ENCODE results near the gene NKIRAS2. TPM values are rescaled to one million over a fixed set of nuclear protein-coding genes. Genes with fewer than 3 reads are reported as not detected.

Gene NKIRAS2
- total RNA-seq, result 52.5 and 74.7 TPM in 2 replicates

DNA sequence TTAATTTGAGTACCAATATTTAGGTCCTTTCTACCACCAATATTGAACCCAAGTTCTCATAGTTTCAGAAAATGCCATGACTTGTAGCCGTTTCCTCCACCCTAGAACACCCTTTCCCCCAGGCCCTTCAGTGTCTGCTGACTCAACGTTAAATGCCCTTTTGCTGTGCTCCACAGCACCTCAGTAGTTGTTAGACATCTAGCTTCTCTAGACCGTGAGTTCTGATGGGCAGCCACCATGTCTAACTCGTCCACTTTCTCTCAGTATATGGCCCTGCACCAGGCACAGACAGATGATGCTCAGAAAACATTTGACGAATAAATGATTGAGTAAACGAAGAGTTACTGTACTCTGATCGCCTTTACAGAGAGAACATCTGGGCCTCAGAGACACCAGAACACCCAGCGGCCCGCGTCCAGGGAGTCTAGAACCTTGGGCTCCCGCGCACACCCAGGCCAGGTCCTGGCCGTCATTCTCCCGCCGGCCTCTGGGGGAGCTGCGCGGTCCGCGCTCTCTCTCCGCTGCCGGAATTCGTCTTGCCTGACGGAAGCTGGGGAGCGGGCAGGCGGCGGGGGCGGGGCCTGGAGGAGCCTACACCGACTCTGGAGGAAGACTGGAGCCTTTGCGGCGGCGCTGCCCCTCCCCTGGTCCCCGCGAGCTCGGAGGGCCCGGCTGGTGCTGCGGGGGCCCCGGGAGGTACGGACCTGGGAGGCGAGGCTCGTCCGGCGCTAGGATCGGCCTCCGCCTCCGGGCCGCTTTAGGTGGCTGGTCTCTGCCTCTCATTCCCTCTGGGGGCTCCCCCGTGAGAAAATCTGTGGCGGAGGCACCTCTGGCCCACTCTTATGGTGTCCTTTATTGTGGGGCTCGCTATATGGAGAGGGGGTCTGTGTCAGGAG, at the start of gene NKIRAS2:
TSS of gene NKIRAS2 (plus strand) at position 582 of the 896 bp plus-strand sequence. CDS start 1,488 bp downstream, outside the sequence.

DNA sequence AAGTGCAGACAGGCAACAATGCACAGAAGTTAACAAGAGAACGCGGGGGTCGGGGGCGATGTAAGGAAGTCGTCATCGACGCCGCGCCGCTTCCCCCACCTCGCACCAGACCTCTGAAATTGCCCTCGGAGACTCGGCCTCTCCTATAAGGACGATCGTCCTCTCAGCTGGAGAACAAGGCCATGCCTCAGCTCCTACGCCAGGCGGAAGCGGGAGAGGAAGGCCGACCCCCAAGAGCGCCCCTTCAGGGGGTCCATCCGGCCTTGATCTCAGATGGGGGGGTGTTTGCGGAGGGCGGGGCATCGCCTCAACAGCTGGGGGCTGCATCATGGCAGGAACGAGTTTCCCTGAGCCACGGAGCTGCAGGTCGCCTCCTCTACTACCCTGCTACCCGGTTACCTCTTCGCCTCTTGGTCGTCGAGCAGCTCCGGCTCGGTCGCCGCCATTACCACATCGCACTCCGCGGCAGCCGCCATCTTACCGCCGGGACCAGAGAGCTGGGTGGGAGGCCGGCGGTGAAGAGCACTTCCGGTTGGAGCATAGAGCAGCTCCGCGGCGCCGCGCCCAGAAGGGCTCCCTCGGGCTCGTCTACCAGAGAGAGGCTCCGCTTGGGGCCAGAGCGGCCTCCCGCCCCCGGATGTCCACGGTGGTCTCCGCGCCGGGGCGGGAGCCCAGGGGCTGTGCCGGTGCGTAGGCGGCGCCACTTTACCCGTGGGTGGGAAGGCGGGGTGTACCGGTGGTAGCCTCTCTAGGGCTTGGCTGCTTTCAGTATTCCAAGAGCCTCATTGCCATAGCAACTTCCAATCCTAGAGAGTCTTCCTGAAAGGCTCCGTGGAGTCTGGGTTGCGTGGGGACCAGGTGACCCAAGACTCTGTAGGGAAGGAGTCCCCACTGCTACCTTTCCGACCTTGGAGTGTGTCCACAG, 2.7 kb upstream of the NKIRAS2 start, which contains the start of gene DNAJC7:
TSS of gene DNAJC7 (minus strand) at position 499 of the 925 bp plus-strand sequence. CDS start at position 476, 23 bp downstream.

DNA sequence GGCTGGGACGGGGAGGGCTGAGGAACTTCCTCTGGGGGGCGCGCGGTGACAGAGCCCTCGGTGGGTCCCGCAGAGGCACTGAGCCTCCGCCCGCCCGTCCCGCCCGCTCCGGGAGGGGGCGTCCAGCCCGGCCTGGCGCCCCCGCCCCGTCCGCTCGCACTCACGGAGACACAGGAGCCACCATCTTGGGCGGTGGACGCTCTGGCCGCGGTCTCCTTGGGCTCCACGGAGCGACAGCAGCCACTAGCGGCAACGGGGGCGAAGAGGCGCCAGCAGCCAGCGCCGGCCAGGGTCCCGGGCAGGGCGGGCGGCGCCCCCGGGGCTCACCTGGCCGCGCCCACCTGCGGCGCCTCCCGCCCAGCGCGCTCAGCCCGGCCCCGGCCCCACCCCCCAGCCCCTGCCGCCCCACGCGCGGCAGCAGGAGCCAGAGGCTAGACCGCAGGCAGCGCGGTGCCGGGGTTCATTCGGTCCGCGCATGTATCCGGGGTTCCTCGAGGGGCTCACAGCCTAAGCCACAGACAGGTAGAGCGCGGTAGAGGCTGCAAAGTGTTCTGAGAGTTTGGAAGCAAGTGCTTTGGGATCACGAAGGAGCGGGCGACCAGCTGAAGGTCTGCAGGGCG, 30.6 kb downstream of the NKIRAS2 start, which contains the start of gene C17orf113:
TSS of gene C17orf113 (minus strand) at position 209 of the 620 bp plus-strand sequence. CDS start 7,225 bp downstream, outside the sequence.

Other genes starting within 250 kb of the NKIRAS2 start
- 302 and 440 TPM in 2 replicates for gene JUP, start 233.4 kb upstream of the NKIRAS2 start, total RNA-seq
- 64.4 and 101 TPM in 2 replicates for gene P3H4, start 208.1 kb upstream of the NKIRAS2 start, total RNA-seq
- gene FKBP10, start 207.1 kb upstream of the NKIRAS2 start, total RNA-seq, result 175 and 310 TPM in 2 replicates
- 54.9 and 82.1 TPM in 2 replicates for gene NT5C3B, start 183.9 kb upstream of the NKIRAS2 start, total RNA-seq
- gene KLHL10, start 182.3 kb upstream of the NKIRAS2 start, total RNA-seq, result not detected in 2 replicates
- 13.2 and 18.5 TPM in 2 replicates for gene KLHL11, start 154.7 kb upstream of the NKIRAS2 start, total RNA-seq
- gene ACLY, start 101.1 kb upstream of the NKIRAS2 start, total RNA-seq, result 251 and 418 TPM in 2 replicates
- 1.0 and 1.1 TPM in 2 replicates for gene ODAD4, start 89.5 kb upstream of the NKIRAS2 start, total RNA-seq
- 63.7 and 81.6 TPM in 2 replicates for gene CNP, start 53.3 kb upstream of the NKIRAS2 start, total RNA-seq
- gene DNAJC7, start 2.7 kb upstream of the NKIRAS2 start, total RNA-seq, result 41.1 and 45.5 TPM in 2 replicates
- gene C17orf113, start 30.5 kb downstream of the NKIRAS2 start, total RNA-seq, result 0.16 and 0.76 TPM in 2 replicates
- gene ZNF385C, start 78.4 kb downstream of the NKIRAS2 start, total RNA-seq, result under 0.01 TPM in 1 of 2 replicates, not detected in the other
- gene DHX58, start 92.6 kb downstream of the NKIRAS2 start, total RNA-seq, result 2.8 and 7.7 TPM in 2 replicates
- gene KAT2A, start 101.3 kb downstream of the NKIRAS2 start, total RNA-seq, result 21.3 TPM in 2 replicates
- gene HSPB9, start 102.7 kb downstream of the NKIRAS2 start, total RNA-seq, result not detected in 2 replicates
- gene RAB5C, start 134.9 kb downstream of the NKIRAS2 start, total RNA-seq, result 172 and 174 TPM in 2 replicates
- not detected in 2 replicates for gene KCNH4, start 161.1 kb downstream of the NKIRAS2 start, total RNA-seq
- not detected in 2 replicates for gene HCRT, start 165.4 kb downstream of the NKIRAS2 start, total RNA-seq
- 18.1 and 43.4 TPM in 2 replicates for gene GHDC, start 174.4 kb downstream of the NKIRAS2 start, total RNA-seq